Umbilical cord (tissue), 2 donors: ENCODE data around the gene TGM5. TPM values are rescaled to one million over a fixed set of nuclear protein-coding genes. Genes with fewer than 3 reads are reported as not detected.
A peak's percentile ranks its signal among the peaks of the same experiment; 100 is the strongest.

Experiments used
- DNase-seq: peaks from one replicate; pipeline ENCODE4 v3.0.0-alpha.2; 2015; ENCODE audit warnings: low spot score
- total RNA-seq: library from RNA; depleted of rRNA; stranded (reverse); fragments of >200 nt; gene quantifications from one replicate; pipeline ENCODE4 v1.2.3, GENCODE V29; 2014; ENCODE audit warnings: low replicate concordance; ENCODE audit not compliant: insufficient read depth

TGM5 gene
- total RNA-seq, 1 donor from 2014 or later = 13.7 TPM

GRCh38 chr15:43196760-43197548 lies 69.8 kb downstream of the TGM5 start:
- no peak for DNase-seq

GRCh38 chr15:43194795-43195194 lies 71.9 kb downstream of the TGM5 start:
- no peak for DNase-seq

- DNase-seq = no peak
These were observed 73.0 kb downstream of the TGM5 start for GRCh38 chr15:43193710-43194109.

GRCh38 chr15:43190178-43190577 lies 76.5 kb downstream of the TGM5 start:
- no peak for DNase-seq

- no peak for DNase-seq
These were observed 77.4 kb downstream of the TGM5 start for GRCh38 chr15:43189296-43189695.

- peak; percentile 39 for DNase-seq
These were observed 79.1 kb downstream of the TGM5 start for GRCh38 chr15:43187544-43188155.

GRCh38 chr15:43186003-43186353 lies 80.8 kb downstream of the TGM5 start:
- DNase-seq = no peak

- peak; percentile 86 for DNase-seq
These were observed 81.3 kb downstream of the TGM5 start, which contains the start of gene CCNDBP1 for GRCh38 chr15:43185157-43186002. CCNDBP1 (plus strand) TSS chr15:43185403; CDS start chr15:43185499, 96 bp downstream.

GRCh38 chr15:43184407-43185124 lies 82.2 kb downstream of the TGM5 start:
- no peak for DNase-seq

- no peak for DNase-seq
These were observed 83.5 kb downstream of the TGM5 start for GRCh38 chr15:43183270-43183669.

Other genes with a start within 250 kb of the TGM5 start
- 56.3 TPM for gene UBR1, start 160.9 kb downstream of the TGM5 start, total RNA-seq
- 75.8 TPM for gene TMEM62, start 133.3 kb downstream of the TGM5 start, total RNA-seq
- 90.5 TPM for gene CCNDBP1, start 81.5 kb downstream of the TGM5 start, total RNA-seq
- 7.0 TPM for gene EPB42, start 45.9 kb downstream of the TGM5 start, total RNA-seq
- not detected for gene TGM7, start 35.3 kb upstream of the TGM5 start, total RNA-seq
- gene LCMT2, start 63.6 kb upstream of the TGM5 start, total RNA-seq = 16.1 TPM
- 18.8 TPM for gene ZSCAN29, start 104.1 kb upstream of the TGM5 start, total RNA-seq
- 11.1 TPM for gene TUBGCP4, start 104.2 kb upstream of the TGM5 start, total RNA-seq
- gene TP53BP1, start 226.2 kb upstream of the TGM5 start, total RNA-seq = 52.7 TPM